Measurements from ENCODE around the gene HECW1. TPM values are rescaled to one million over a fixed set of nuclear protein-coding genes. Genes with fewer than 3 reads are reported as not detected.

The HECW1 gene
- total RNA-seq, 1 experiment from 2014 or later = 2.7 TPM

DNA sequence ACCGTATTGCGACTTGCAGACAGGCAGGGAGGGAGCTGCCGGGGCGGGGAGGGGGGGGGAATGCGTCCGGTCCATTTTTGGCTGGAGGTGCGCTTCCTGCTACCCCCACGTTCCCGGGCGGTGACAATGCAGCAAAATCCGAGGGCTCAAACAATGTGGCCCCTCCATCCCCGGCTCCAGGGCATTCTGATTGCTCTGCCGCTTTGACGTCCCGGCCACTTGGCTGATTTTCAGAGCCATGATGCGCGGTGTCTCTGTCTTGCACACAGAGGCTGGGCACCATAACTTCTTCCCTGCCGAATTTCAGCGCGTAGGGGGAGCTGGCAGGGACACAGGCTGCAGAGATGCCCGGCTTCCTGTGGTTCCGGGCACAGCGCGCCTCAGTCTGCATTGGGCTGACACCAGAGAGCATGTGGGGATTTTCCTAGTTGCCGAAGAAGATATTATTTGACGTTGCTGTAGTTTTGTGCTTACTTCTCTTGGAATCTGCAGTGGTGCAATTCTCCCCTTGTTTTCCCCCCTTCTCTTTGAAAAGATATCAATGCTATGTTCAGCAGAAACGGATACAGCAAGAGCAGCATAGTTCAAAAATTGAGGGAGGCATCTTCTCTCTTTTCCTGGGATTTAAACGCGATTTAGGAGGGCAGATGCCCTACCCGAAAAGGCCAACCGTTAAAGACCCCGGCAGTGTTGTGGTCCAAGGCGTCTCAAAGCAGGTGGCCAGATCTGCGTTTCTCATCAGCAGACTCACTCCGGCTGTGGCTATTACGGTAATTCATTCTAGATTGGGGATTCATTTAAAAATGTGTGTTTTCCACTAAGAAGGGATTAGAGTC lies 1.4 kb downstream of the HECW1 start:
- no TSS peak for BruUV-seq (replicated peaks)
- ChIA-PET POLR2A (ENCODE audit: unreplicated experiment) (no interaction called here), CTCF (interaction anchor here (0.6 kb wide), 1 partner anchor 162 kb away, joined by 12 read pairs; no protein-coding TSS in a partner anchor)
- DNase-seq = no peak
- H3K27me3 ChIP-seq (ENCODE audit: insufficient read depth, low read depth) = peaks cover 77% of the 10 kb centered on the region
- H3K9me2 ChIP-seq (ENCODE audit: insufficient read depth) = no peaks in the 10 kb centered on the region
- no peaks in the 10 kb centered on the region for H3K9me3 ChIP-seq (ENCODE audit: insufficient read depth, low read depth)
- H3F3A ChIP-seq (ENCODE audit: insufficient read depth, low read depth) = no peaks in the 10 kb centered on the region
- H3K36me3 ChIP-seq (ENCODE audit: low read depth) = no peaks in the 10 kb centered on the region
- H4K20me1 ChIP-seq (ENCODE audit: insufficient read depth) = no peaks in the 10 kb centered on the region
- no peaks in the 10 kb centered on the region for H3K4me1 ChIP-seq (replicated peaks; ENCODE audit: insufficient read depth)
- H3K4me2 ChIP-seq = no peak overlapping the region
- H3K79me2 ChIP-seq (ENCODE audit: low read depth) = no peaks in the 10 kb centered on the region
- intact Hi-C loops (cut with micrococcal nuclease; ENCODE audit: unreplicated experiment) = no loop called here
- TF ChIP-seq EZH2 (IDR thresholded peaks at IDR 0.05; ENCODE audit: low read depth) (no peak), CTCF (conservative IDR thresholded peaks at IDR 0.05) (no peak)
- H2AFZ ChIP-seq = no peak overlapping the region
- no peak overlapping the region for H3K4me3 ChIP-seq
- H3K27ac ChIP-seq = no peak overlapping the region

GRCh38 chr7:43114458-43114780 lies 2.0 kb downstream of the HECW1 start:
- POLR2A ChIA-PET (ENCODE audit: unreplicated experiment) = no interaction called here
- DNase-seq = no peak
- no peak overlapping the region for H3K4me2 ChIP-seq
- H3K36me3 ChIP-seq (ENCODE audit: low read depth) = no peaks in the 10 kb centered on the region
- intact Hi-C loops (cut with micrococcal nuclease; ENCODE audit: unreplicated experiment) = no loop called here
- TF ChIP-seq EZH2 (IDR thresholded peaks at IDR 0.05; ENCODE audit: low read depth) (no peak), CTCF (conservative IDR thresholded peaks at IDR 0.05) (no peak)
- CTCF ChIA-PET = interaction anchor here (0.6 kb wide), 1 partner anchor 724 kb away, joined by 5 read pairs; no protein-coding TSS in a partner anchor
- no peaks in the 10 kb centered on the region for H3F3A ChIP-seq (ENCODE audit: insufficient read depth, low read depth)
- H3K4me1 ChIP-seq (replicated peaks; ENCODE audit: insufficient read depth) = no peaks in the 10 kb centered on the region
- BruUV-seq (replicated peaks) = no TSS peak
- no peaks in the 10 kb centered on the region for H3K9me3 ChIP-seq (ENCODE audit: insufficient read depth, low read depth)
- no peaks in the 10 kb centered on the region for H3K79me2 ChIP-seq (ENCODE audit: low read depth)
- no peak overlapping the region for H3K4me3 ChIP-seq
- H3K27ac ChIP-seq = no peak overlapping the region
- H4K20me1 ChIP-seq (ENCODE audit: insufficient read depth) = no peaks in the 10 kb centered on the region
- H3K27me3 ChIP-seq (ENCODE audit: insufficient read depth, low read depth) = peaks cover 77% of the 10 kb centered on the region
- H3K9me2 ChIP-seq (ENCODE audit: insufficient read depth) = no peaks in the 10 kb centered on the region
- no peak overlapping the region for H2AFZ ChIP-seq

DNA sequence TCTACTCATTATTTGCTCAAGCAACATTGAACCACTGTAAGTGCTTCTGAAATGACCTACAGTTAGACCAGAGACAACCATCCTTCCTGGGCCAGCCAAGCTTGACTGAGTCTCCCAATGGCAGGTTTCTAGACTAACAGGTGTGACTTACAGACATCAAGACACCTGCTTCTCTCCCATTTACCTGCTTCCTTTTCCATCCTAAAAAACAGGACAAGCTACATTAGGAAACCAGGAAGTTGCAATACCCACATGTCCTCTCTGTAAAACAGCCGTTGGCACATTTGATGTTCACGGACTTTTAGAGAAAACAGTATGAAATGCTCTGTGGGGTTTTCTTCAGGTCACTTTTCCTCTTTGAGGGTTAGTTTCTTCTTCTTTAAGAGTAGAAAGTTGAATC lies 4.0 kb downstream of the HECW1 start:
- ChIA-PET POLR2A (ENCODE audit: unreplicated experiment) (no interaction called here), CTCF (no interaction called here)
- no peaks in the 10 kb centered on the region for H4K20me1 ChIP-seq (ENCODE audit: insufficient read depth)
- no peaks in the 10 kb centered on the region for H3K36me3 ChIP-seq (ENCODE audit: low read depth)
- no peak overlapping the region for H3K4me2 ChIP-seq
- TF ChIP-seq CTCF (conservative IDR thresholded peaks at IDR 0.05) (no peak), EZH2 (IDR thresholded peaks at IDR 0.05; ENCODE audit: low read depth) (no peak)
- intact Hi-C loops (cut with micrococcal nuclease; ENCODE audit: unreplicated experiment) = no loop called here
- no TSS peak for BruUV-seq (replicated peaks)
- no peaks in the 10 kb centered on the region for H3F3A ChIP-seq (ENCODE audit: insufficient read depth, low read depth)
- H2AFZ ChIP-seq = no peak overlapping the region
- DNase-seq = no peak
- no peak overlapping the region for H3K27ac ChIP-seq
- no peaks in the 10 kb centered on the region for H3K4me1 ChIP-seq (replicated peaks; ENCODE audit: insufficient read depth)
- H3K27me3 ChIP-seq (ENCODE audit: insufficient read depth, low read depth) = peaks cover 78% of the 10 kb centered on the region
- H3K79me2 ChIP-seq (ENCODE audit: low read depth) = no peaks in the 10 kb centered on the region
- no peaks in the 10 kb centered on the region for H3K9me2 ChIP-seq (ENCODE audit: insufficient read depth)
- no peaks in the 10 kb centered on the region for H3K9me3 ChIP-seq (ENCODE audit: insufficient read depth, low read depth)
- no peak overlapping the region for H3K4me3 ChIP-seq

Data from PC-9 (cell line).